Activated CD8-positive, alpha-beta memory T cell treated with anti-CD3 and anti-CD28 coated beads, Interleukin-2, amount 50 U/mL, for 1 hour (primary cell): Measurements from ENCODE around the gene MTMR4.
"Not testable (repeated sequence)": the region's sequence is repeated elsewhere in the genome, so short reads cannot be mapped to it uniquely, and the experiment has no call there.

Experiments used
- DNase-seq: peaks from one replicate; pipeline ENCODE4 v3.0.0-alpha.2; 2020; ENCODE audit errors: extremely low read depth

Gene MTMR4

GRCh38 chr17:58492238-58493121 lies 22.0 kb downstream of the MTMR4 start:
- DNase-seq = no peak

GRCh38 chr17:58491510-58492045 lies 22.9 kb downstream of the MTMR4 start:
- no peak for DNase-seq

DNA sequence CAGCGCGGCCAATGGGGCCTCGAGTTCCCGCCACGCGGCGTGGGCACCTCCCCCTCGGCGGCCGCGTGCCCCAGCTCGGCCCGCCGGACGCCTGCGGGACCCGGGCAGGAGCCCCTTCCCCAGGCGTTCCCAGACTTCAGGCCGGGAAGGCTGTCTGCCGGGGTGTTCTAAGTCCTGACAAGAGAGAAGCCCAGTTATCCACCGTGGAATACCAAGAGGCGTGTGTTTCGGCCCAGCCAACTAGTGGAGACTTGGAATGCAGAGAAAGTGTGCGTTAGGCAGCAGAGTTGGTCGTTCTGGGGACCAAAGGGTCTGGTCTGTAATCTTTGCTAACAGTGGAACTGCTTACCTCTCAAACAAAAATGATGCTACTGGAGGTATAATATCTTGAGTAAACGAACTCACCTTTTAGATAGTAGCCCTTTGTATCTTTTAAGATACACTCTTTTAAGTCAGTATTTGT lies 26.0 kb downstream of the MTMR4 start:
- no peak for DNase-seq

- peak; percentile 31 for DNase-seq
Observed at GRCh38 chr17:58487589-58488427, 26.6 kb downstream of the MTMR4 start, which contains the start of gene HSF5. TSS of gene HSF5 (minus strand) at chr17:58488408. CDS start at chr17:58488274, 134 bp downstream.

DNA sequence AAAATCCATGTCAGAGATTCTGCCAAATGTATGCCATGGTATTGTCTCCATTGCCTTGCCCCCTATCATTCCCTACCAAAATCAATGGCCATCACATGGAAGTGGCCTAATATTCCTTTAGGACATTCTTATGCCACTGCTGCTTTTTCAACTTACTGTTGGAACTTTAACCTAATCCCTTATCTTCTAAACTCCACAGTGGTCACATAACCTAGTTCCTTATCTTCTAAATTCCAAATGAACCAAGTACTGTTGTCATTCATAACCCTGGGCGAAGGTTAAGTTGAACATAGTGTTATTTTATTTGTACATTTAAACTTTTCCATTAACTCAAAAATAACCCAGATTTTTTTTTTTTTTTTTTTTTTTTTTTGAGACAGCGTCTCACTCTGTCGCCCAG lies 29.8 kb downstream of the MTMR4 start:
- no peak for DNase-seq

DNA sequence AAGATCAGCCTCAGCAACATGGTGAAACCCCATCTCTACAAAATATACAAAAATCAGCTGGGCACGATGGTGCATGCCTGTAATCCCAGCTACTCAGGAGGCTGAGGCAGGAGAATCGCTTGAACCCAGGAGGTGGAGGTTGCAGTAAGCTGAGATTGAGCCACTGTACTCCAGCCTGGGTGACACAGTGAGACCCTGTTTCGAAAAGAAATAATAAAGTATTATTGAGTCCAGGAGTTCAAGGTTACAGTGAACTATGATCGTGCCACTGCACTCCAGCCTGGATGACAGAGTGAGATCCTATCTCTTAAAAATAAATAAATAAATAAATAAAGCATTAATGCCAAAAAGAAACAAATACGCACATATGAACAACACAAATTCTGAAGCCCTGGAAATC lies 32.6 kb downstream of the MTMR4 start:
- not testable (repeated sequence) for DNase-seq

GRCh38 chr17:58480090-58480489 lies 34.3 kb downstream of the MTMR4 start:
- no peak for DNase-seq

- no peak for DNase-seq
Observed at GRCh38 chr17:58476812-58477211, 37.6 kb downstream of the MTMR4 start.

DNA sequence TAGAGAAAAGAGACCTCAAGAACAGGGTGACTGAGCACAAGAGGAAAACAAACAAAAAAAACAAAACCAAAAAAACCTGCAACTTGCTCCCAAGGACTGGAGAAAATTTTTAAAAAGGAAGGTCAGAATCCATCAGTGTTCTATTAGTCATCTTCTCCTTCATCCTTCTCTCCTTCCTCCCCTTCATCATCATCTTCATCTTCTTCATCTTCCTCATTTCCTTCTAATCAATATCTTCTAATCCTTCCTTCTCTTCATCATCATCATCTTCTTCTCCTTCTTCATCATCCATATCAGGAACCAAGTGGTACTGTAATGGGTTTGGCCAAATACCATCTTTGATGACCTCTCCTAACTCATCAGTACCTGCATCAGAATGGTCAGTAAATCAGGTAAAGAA lies 38.5 kb downstream of the MTMR4 start:
- no peak for DNase-seq

DNA sequence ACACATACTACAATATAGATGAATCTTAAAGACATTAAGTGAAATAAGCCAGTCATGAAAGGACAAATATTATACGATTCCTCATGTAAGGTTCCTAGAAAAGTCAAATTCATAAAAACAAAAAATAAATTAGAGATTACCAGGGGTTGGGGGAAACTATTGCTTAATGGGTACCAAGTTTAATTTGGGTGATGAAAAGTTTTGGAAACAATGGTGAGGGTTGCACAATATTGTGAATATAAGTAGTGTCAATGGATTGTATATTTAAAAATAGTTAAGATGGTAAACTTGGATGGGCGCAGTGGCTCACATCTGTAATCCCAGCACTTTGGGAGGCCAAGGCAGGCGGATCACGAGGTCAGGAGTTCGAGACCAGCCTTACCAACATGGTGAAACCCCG lies 44.1 kb downstream of the MTMR4 start:
- no peak for DNase-seq

DNA sequence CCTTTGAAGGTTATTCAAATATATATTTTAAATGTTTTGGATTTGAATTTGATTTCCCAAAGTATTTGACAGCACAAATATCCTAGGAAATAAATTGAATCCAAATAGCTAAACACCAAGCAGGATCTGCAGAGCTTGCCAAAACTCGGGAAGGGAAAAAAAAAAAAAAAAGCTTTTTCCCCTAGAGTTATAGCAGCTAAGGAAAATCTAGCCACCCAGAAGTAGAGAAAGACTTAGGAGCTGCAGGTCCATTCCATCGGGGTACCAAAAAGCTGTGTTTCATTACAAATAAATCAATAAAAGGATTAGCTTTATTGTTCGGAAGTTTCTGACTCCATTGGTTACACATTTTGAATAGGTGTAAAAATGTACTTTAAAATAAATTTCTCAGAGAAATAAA lies 45.5 kb downstream of the MTMR4 start:
- DNase-seq = no peak

DNA sequence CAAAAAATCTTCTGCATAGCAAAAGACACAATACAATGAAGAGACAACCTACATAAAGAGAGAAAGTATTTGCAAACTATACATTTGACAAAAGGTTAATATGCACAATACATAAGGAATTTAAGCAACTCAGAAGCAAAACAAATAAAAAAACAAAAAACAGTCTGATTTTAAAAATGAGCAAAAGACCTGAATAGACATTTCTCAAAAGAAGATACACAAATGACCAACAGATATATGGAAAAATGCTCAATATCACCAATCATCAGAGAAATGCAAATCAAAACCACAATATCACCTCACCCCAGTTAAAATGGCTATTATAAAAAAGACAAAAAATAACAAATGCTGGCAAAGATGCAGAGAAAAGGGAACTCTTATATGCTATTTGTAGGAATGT lies 58.9 kb downstream of the MTMR4 start:
- no peak for DNase-seq

- DNase-seq = no peak
Observed at GRCh38 chr17:58452738-58453137, 61.7 kb downstream of the MTMR4 start.

DNA sequence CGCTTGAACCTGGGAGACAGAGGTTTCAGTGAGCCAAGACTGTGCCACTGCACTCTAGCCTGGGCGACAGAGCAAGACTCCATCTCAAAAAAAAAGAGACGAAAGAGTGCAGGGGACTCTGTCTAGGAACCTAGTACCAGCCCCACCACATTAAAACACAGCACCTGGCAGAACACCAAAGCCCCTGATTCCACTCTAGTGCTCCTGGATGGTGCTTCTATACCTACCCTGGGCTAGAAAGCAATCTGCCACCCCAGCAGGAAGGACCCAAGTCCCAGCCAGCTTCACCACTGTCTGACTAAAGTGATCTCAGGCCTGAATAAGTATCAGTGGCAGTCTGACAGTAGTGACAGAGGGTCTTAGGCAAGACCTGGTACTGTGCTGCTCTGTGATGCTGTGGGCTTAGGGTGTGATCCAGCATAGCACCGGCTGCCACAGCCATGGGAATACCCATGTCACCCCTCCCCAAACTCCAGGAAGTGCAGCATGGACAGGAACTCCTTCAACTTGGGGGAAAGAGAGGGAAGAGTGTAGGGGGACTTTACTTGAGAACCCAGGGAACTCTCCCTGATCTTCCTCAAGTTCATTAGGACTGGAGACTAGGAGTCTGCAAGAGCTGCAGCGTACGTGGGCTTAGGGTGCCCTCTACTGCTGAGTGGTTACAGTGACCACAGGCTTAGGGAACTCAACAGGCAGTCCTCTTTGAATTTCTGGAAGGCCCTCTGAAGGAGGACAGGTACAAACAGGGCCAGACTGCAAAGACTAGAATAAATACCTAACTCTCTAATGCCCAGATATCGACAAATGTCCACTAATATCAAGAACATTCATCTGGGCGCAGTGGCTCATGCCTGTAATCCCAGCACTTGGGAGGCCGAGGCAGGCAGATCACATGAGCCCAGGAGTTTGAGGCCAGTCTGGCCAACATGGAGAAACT lies 67.1 kb downstream of the MTMR4 start:
- peak; percentile 14 for DNase-seq

- DNase-seq = no peak
Observed at GRCh38 chr17:58446086-58446485, 68.4 kb downstream of the MTMR4 start.
